HepG2 (cell line): Measurements from ENCODE around the gene CBX5. TPM values are rescaled to one million over a fixed set of nuclear protein-coding genes. Genes with fewer than 3 reads are reported as not detected.

Experiments
- DNMT3B ChIP-seq: conservative IDR thresholded peaks from 2 replicates; pipeline ENCODE4 v1.6.1; 2016; ENCODE audit warnings: missing biosample characterization, control low read depth
- HOXD1 ChIP-seq: sonication (generic); formaldehyde crosslinking; IDR thresholded peaks from 2 replicates; pipeline ENCODE4 v1.5.0; 2020; ENCODE audit warnings: missing genetic modification reagents
- KAT7 ChIP-seq: IDR thresholded peaks from 2 replicates; pipeline ENCODE4 v1.6.1; 2018; ENCODE audit warnings: borderline replicate concordance, missing compliant biosample characterization
- MATR3 ChIP-seq: sonication (generic); formaldehyde crosslinking; IDR thresholded peaks from 2 replicates; pipeline ENCODE4 v1.4.0; 2020; ENCODE audit warnings: missing genetic modification reagents
- MED8 ChIP-seq: sonication (generic); formaldehyde crosslinking; IDR thresholded peaks from 2 replicates; pipeline ENCODE4 v1.8.1; 2023; ENCODE audit warnings: mild to moderate bottlenecking, missing genetic modification reagents; ENCODE audit not compliant: insufficient replicate concordance
- MTA3 ChIP-seq: sonication (generic); formaldehyde crosslinking; IDR thresholded peaks from 2 replicates; pipeline ENCODE4 v1.4.0; 2020; ENCODE audit warnings: missing genetic modification reagents
- NFE2L1 ChIP-seq: sonication (generic); formaldehyde crosslinking; IDR thresholded peaks from 2 replicates; pipeline ENCODE4 v1.4.0; 2020; ENCODE audit warnings: missing genetic modification reagents, mild to moderate bottlenecking, borderline replicate concordance
- PHF5A ChIP-seq: IDR thresholded peaks from one replicate; pipeline ENCODE4 v1.6.1; 2018; ENCODE audit warnings: low read depth, missing genetic modification reagents; ENCODE audit not compliant: unreplicated experiment
- STAG1 ChIP-seq: sonication (generic); formaldehyde crosslinking; IDR thresholded peaks from 2 replicates; pipeline ENCODE4 v1.4.0; 2020; ENCODE audit warnings: missing genetic modification reagents
- YY1 ChIP-seq: IDR thresholded peaks from 2 replicates; pipeline ENCODE4 v1.6.1; 2011; ENCODE audit warnings: low read length, low read depth, moderate library complexity, mild to moderate bottlenecking; ENCODE audit not compliant: insufficient read depth, insufficient replicate concordance
- ZC3H13 ChIP-seq: sonication (generic); formaldehyde crosslinking; IDR thresholded peaks from 2 replicates; pipeline ENCODE4 v1.8.1; 2023; ENCODE audit warnings: mild to moderate bottlenecking, missing genetic modification reagents, moderate library complexity
- ZMAT3 ChIP-seq: sonication (generic); formaldehyde crosslinking; conservative IDR thresholded peaks from 2 replicates; pipeline ENCODE4 v1.7.0; 2021; ENCODE audit warnings: missing genetic modification reagents
- ZNF160 ChIP-seq: sonication (generic); formaldehyde crosslinking; IDR thresholded peaks from 2 replicates; pipeline ENCODE4 v1.8.0; 2022; ENCODE audit warnings: mild to moderate bottlenecking, inconsistent platforms, missing genetic modification reagents
- ZNF615 ChIP-seq: sonication (generic); formaldehyde crosslinking; IDR thresholded peaks from 2 replicates; pipeline ENCODE4 v1.5.0; 2020; ENCODE audit warnings: mild to moderate bottlenecking, missing genetic modification reagents, borderline replicate concordance
- ZSCAN29 ChIP-seq: sonication (generic); formaldehyde crosslinking; conservative IDR thresholded peaks from 2 replicates; pipeline ENCODE4 v1.4.0; 2020; ENCODE audit warnings: mild to moderate bottlenecking, missing genetic modification reagents
- polyA plus RNA-seq, 8 experiments: library from polyadenylated mRNA; depleted of rRNA in 3 of 8; stranded (reverse) in 7 of 8; unstranded in 1 of 8; fragments of >200 nt; fragmentation: Illumina TruSeq in 4 of 8; extraction: Trizol in 4 of 8; gene quantifications; 2 replicates each; pipeline versions ENCODE4 v1.2.1 to v1.2.3, GENCODE V29; 2011 to 2016; ENCODE audit warnings: low read depth in 4 of 8, missing spikeins in 1 of 8, mixed read lengths in 1 of 8; ENCODE audit not compliant: insufficient read depth in 1 of 8
- total RNA-seq, 5 experiments: library from RNA; depleted of rRNA; stranded (reverse); fragments of >200 nt; fragmentation: Illumina TruSeq; extraction: Trizol; gene quantifications; 2 replicates each; pipeline ENCODE4 v1.2.3, GENCODE V29; 2016; ENCODE audit warnings: low read depth in 1 of 5
- TF ChIP-seq, protein P1 (sequence below): sonication (generic); formaldehyde crosslinking; conservative IDR thresholded peaks from 2 replicates; pipeline ENCODE4 v1.4.0; 2020; ENCODE audit warnings: mild to moderate bottlenecking, missing genetic modification reagents, moderate library complexity
- TF ChIP-seq, protein P2 (sequence below): sonication (generic); formaldehyde crosslinking; IDR thresholded peaks from 2 replicates; pipeline ENCODE4 v1.4.0; 2020; ENCODE audit warnings: mild to moderate bottlenecking, low read depth, missing genetic modification reagents
- TF ChIP-seq, protein P3 (sequence below): sonication (generic); formaldehyde crosslinking; IDR thresholded peaks from 2 replicates; pipeline ENCODE4 v1.4.0; 2020; ENCODE audit warnings: mild to moderate bottlenecking, missing genetic modification reagents
- TF ChIP-seq, protein P4 (sequence below), 2 experiments: sonication (generic) in 1 of 2; formaldehyde crosslinking in 1 of 2; IDR thresholded peaks; 2 replicates each; pipeline versions ENCODE4 v1.4.0 to v1.6.1; 2018 to 2020; ENCODE audit warnings: missing genetic modification reagents in 2 of 2, borderline replicate concordance in 1 of 2, low read depth in 1 of 2, mild to moderate bottlenecking in 1 of 2, missing biosample characterization in 1 of 2
- TF ChIP-seq, protein P5 (sequence below): IDR thresholded peaks from 2 replicates; pipeline ENCODE4 v1.6.1; 2016; ENCODE audit warnings: low read depth, control low read depth

CBX5 gene
- total and polyA plus RNA-seq, 2 of the 13 experiments (the other 11 are each of a cell fraction or from before 2014, with no cell fraction given) = 16.0 to 22.2 TPM

DNA sequence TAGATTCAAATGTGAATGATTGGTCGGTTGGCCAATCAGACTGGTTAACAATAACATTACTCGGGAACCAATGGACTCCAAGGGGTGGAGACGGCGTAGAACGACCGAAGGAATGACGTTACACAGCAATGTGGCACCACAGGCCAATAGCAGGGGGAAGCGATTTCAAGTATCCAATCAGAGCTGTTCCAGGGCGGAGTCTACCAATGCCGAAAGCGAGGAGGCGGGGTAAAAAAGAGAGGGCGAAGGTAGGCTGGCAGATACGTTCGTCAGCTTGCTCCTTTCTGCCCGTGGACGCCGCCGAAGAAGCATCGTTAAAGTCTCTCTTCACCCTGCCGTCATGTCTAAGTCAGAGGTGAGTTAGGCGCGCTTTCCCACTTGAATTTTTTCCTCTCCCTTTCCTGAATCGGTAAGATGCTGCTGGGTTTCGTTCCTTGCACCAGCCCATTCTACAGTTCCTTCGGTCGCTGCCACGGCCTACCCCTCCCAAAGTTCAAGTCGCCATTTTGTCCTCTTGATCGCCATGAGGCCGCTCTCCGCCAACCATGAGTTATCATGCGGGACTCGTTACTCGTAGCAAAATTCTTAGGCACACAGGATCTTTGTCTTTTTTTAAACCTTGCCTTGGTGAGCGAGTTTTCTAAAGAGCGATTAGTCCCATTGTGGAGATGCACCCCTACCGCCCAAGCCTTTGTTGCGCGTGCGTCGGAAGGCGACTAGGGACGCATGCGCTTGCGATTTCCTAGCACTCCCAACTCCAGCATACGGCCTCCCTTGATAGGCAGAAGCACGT lies 742 bp upstream of the CBX5 start, which contains the start of gene HNRNPA1 (continued):
- TF ChIP-seq ZSCAN29 (0 out of 2 replicates have a peak, but pooled peaks have one; percentile 32), ZNF160 (CRISPR knock-in tag) (0 out of 2 replicates have a peak, but pooled peaks have one; percentile 29), KAT7 (CRISPR knock-in tag) (peak; percentile 83; the same call in 1 of the 2 replicates), STAG1 (CRISPR knock-in tag) (peak; percentile 22; the same call in 1 of the 2 replicates), PHF5A (CRISPR knock-in tag) (no peak), YY1 (peak; percentile 93), ZMAT3 (CRISPR knock-in tag) (peak; percentile 65; the same call in 1 of the 2 replicates), ZC3H13 (CRISPR knock-in tag) (peak; percentile 68), MED8 (CRISPR knock-in tag) (no peak), DNMT3B (peak; percentile 84), ZNF615 (CRISPR knock-in tag) (0 out of 2 replicates have a peak, but pooled peaks have one; percentile 55), HOXD1 (peak; percentile 66; the same call in 1 of the 2 replicates), MTA3 (CRISPR knock-in tag) (no peak), NFE2L1 (CRISPR knock-in tag) (0 out of 2 replicates have a peak, but pooled peaks have one; percentile 66), MATR3 (CRISPR knock-in tag) (no peak)
- TF ChIP-seq, protein P1, sequence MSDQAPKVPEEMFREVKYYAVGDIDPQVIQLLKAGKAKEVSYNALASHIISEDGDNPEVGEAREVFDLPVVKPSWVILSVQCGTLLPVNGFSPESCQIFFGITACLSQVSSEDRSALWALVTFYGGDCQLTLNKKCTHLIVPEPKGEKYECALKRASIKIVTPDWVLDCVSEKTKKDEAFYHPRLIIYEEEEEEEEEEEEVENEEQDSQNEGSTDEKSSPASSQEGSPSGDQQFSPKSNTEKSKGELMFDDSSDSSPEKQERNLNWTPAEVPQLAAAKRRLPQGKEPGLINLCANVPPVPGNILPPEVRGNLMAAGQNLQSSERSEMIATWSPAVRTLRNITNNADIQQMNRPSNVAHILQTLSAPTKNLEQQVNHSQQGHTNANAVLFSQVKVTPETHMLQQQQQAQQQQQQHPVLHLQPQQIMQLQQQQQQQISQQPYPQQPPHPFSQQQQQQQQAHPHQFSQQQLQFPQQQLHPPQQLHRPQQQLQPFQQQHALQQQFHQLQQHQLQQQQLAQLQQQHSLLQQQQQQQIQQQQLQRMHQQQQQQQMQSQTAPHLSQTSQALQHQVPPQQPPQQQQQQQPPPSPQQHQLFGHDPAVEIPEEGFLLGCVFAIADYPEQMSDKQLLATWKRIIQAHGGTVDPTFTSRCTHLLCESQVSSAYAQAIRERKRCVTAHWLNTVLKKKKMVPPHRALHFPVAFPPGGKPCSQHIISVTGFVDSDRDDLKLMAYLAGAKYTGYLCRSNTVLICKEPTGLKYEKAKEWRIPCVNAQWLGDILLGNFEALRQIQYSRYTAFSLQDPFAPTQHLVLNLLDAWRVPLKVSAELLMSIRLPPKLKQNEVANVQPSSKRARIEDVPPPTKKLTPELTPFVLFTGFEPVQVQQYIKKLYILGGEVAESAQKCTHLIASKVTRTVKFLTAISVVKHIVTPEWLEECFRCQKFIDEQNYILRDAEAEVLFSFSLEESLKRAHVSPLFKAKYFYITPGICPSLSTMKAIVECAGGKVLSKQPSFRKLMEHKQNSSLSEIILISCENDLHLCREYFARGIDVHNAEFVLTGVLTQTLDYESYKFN = peak; percentile 6; the same call in 1 of the 2 replicates
- TF ChIP-seq, protein P2, sequence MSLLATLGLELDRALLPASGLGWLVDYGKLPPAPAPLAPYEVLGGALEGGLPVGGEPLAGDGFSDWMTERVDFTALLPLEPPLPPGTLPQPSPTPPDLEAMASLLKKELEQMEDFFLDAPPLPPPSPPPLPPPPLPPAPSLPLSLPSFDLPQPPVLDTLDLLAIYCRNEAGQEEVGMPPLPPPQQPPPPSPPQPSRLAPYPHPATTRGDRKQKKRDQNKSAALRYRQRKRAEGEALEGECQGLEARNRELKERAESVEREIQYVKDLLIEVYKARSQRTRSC (CRISPR knock-in tag) = no peak
- TF ChIP-seq, protein P3, sequence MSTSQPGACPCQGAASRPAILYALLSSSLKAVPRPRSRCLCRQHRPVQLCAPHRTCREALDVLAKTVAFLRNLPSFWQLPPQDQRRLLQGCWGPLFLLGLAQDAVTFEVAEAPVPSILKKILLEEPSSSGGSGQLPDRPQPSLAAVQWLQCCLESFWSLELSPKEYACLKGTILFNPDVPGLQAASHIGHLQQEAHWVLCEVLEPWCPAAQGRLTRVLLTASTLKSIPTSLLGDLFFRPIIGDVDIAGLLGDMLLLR (CRISPR knock-in tag) = peak; percentile 34; the same call in 1 of the 2 replicates
- TF ChIP-seq, protein P4, sequence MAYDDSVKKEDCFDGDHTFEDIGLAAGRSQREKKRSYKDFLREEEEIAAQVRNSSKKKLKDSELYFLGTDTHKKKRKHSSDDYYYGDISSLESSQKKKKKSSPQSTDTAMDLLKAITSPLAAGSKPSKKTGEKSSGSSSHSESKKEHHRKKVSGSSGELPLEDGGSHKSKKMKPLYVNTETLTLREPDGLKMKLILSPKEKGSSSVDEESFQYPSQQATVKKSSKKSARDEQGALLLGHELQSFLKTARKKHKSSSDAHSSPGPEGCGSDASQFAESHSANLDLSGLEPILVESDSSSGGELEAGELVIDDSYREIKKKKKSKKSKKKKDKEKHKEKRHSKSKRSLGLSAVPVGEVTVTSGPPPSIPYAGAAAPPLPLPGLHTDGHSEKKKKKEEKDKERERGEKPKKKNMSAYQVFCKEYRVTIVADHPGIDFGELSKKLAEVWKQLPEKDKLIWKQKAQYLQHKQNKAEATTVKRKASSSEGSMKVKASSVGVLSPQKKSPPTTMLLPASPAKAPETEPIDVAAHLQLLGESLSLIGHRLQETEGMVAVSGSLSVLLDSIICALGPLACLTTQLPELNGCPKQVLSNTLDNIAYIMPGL (CRISPR knock-in tag; IDR thresholded peaks at IDR 0.05; ENCODE audit: borderline replicate concordance in 1 of 2, low read depth in 1 of 2) = peak; percentile 77 to 78
- TF ChIP-seq, protein P5, sequence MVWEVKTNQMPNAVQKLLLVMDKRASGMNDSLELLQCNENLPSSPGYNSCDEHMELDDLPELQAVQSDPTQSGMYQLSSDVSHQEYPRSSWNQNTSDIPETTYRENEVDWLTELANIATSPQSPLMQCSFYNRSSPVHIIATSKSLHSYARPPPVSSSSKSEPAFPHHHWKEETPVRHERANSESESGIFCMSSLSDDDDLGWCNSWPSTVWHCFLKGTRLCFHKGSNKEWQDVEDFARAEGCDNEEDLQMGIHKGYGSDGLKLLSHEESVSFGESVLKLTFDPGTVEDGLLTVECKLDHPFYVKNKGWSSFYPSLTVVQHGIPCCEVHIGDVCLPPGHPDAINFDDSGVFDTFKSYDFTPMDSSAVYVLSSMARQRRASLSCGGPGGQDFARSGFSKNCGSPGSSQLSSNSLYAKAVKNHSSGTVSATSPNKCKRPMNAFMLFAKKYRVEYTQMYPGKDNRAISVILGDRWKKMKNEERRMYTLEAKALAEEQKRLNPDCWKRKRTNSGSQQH (CRISPR knock-in tag) = 0 out of 2 replicates have a peak, but pooled peaks have one; percentile 52
